Uterus (tissue), 2 donors: ENCODE results near the gene C19orf38.

Experiments used
- POLR2A ChIP-seq, 2 donors: fragments of 450-650 bp; IDR thresholded peaks; one replicate each; pipeline ENCODE4 v1.6.1; 2016; ENCODE audit warnings: antibody characterized with exemption in 2 of 2, mild to moderate bottlenecking in 1 of 2, moderate library complexity in 1 of 2
- TF ChIP-seq, protein P1 (sequence below), 4 experiments: fragments of 200-600 bp in 2 of 4; fragments of 450-650 bp in 2 of 4; sonication (generic) in 2 of 4; IDR thresholded peaks; one replicate each; pipeline ENCODE4 v1.5.1; 2016 to 2019; ENCODE audit warnings: antibody characterized with exemption in 4 of 4, mild to moderate bottlenecking in 2 of 4, moderate library complexity in 1 of 4

DNA sequence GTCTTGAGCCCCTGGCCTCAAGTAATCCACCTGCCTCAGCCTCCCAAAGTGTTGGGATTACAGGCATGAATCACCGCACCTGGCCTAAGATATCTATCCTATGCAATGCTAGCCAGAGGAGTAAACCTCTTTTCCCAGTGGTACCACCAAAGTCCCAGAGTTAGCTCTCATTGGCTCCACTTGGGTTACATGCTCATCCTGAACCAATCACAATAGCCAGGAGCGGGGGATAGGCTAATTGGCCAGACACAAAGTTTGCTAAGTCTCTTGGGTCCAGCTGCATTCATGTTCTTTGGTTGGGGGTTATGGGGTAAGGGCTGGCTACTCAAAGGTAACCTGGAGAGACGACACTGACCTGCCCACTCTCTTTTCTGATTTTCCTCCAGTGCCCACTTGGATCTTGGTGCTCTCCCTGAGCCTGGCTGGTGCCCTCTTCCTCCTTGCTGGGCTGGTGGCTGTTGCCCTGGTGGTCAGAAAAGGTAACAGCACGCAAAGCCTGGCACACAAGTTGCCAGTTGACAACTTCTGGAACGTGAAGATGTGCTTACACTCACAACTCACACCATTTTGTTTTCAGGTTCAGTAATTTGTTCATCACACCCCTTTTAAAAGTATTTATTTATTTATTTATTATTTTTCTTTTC is 7.8 kb downstream of the C19orf38 start:
- TF ChIP-seq, protein P1, sequence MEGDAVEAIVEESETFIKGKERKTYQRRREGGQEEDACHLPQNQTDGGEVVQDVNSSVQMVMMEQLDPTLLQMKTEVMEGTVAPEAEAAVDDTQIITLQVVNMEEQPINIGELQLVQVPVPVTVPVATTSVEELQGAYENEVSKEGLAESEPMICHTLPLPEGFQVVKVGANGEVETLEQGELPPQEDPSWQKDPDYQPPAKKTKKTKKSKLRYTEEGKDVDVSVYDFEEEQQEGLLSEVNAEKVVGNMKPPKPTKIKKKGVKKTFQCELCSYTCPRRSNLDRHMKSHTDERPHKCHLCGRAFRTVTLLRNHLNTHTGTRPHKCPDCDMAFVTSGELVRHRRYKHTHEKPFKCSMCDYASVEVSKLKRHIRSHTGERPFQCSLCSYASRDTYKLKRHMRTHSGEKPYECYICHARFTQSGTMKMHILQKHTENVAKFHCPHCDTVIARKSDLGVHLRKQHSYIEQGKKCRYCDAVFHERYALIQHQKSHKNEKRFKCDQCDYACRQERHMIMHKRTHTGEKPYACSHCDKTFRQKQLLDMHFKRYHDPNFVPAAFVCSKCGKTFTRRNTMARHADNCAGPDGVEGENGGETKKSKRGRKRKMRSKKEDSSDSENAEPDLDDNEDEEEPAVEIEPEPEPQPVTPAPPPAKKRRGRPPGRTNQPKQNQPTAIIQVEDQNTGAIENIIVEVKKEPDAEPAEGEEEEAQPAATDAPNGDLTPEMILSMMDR (IDR thresholded peaks at IDR 0.05), result no peak
- no peak for TF ChIP-seq POLR2A (IDR thresholded peaks at IDR 0.05)
